GM19468 (cell line): Measurements from ENCODE around the gene DDX42.

ENCODE experiments used
- ATAC-seq: cut with Tn5 transposase; IDR thresholded peaks from one replicate; pipeline ENCODE4 v1.9.1; 2021; ENCODE audit warnings: mild to moderate bottlenecking, moderate library complexity, moderate number of reproducible peaks; ENCODE audit not compliant: unreplicated experiment; ENCODE audit errors: extremely low read depth

The DDX42 gene

GRCh38 chr17:63774141-63774968, at the start of gene DDX42:
DDX42 (plus strand) TSS chr17:63774170; CDS start chr17:63787050, 12,880 bp downstream.
- no peak for ATAC-seq

- ATAC-seq: no peak
These were observed 38.3 kb upstream of the DDX42 start for GRCh38 chr17:63735691-63736090.

GRCh38 chr17:63740464-63741142, 33.4 kb upstream of the DDX42 start:
- ATAC-seq: no peak

- no peak for ATAC-seq
These were observed 32.9 kb upstream of the DDX42 start for GRCh38 chr17:63741143-63741407.

- ATAC-seq: peak; percentile 83
These were observed 32.4 kb upstream of the DDX42 start, which contains the start of gene STRADA for GRCh38 chr17:63741408-63742173. STRADA (minus strand) TSS chr17:63741799; CDS start chr17:63728369, 13,430 bp downstream.

GRCh38 chr17:63751806-63752205, 22.2 kb upstream of the DDX42 start:
- no peak for ATAC-seq

GRCh38 chr17:63752707-63753106, 21.3 kb upstream of the DDX42 start:
- ATAC-seq: no peak

- ATAC-seq: no peak
These were observed 20.8 kb upstream of the DDX42 start for GRCh38 chr17:63753215-63753614.

GRCh38 chr17:63754046-63754445, 19.9 kb upstream of the DDX42 start:
- ATAC-seq: no peak

- no peak for ATAC-seq
These were observed 15.5 kb upstream of the DDX42 start for GRCh38 chr17:63758428-63758827.

- no peak for ATAC-seq
These were observed 13.0 kb upstream of the DDX42 start for GRCh38 chr17:63760771-63761539.

- ATAC-seq: no peak
These were observed 11.6 kb upstream of the DDX42 start for GRCh38 chr17:63762161-63763078.

GRCh38 chr17:63764716-63765115, 9.3 kb upstream of the DDX42 start:
- ATAC-seq: no peak

GRCh38 chr17:63766754-63767153, 7.2 kb upstream of the DDX42 start:
- ATAC-seq: no peak

GRCh38 chr17:63768433-63768832, 5.5 kb upstream of the DDX42 start:
- ATAC-seq: no peak

GRCh38 chr17:63772801-63773271, 1.1 kb upstream of the DDX42 start:
- no peak for ATAC-seq

GRCh38 chr17:63773272-63774140, 464 bp upstream of the DDX42 start, which contains the start of gene CCDC47:
CCDC47 (minus strand) TSS chr17:63773597; CDS start chr17:63766175, 7,422 bp downstream.
- peak; percentile 88 for ATAC-seq

- no peak for ATAC-seq
These were observed 947 bp downstream of the DDX42 start for GRCh38 chr17:63774969-63775265.
